AG10803 (cell line): ENCODE results near the gene PRELID2.
"Not testable (repeated sequence)": the region's sequence is repeated elsewhere in the genome, so short reads cannot be mapped to it uniquely, and the experiment has no call there.

Experiments
- DNase-seq: peaks from one replicate; pipeline ENCODE4 v3.0.0; 2010; ENCODE audit warnings: low read depth
- H3K4me3 ChIP-seq: 2 replicates; pipeline ENCODE4 v1.5.1; 2011; ENCODE audit warnings: mild to moderate bottlenecking, low read length, control low read depth
- TF ChIP-seq, protein P1 (sequence below): conservative IDR thresholded peaks from 2 replicates; pipeline ENCODE4 v1.5.1; 2011; ENCODE audit warnings: mild to moderate bottlenecking, low read length, control low read depth, inconsistent platforms

The PRELID2 gene

DNA sequence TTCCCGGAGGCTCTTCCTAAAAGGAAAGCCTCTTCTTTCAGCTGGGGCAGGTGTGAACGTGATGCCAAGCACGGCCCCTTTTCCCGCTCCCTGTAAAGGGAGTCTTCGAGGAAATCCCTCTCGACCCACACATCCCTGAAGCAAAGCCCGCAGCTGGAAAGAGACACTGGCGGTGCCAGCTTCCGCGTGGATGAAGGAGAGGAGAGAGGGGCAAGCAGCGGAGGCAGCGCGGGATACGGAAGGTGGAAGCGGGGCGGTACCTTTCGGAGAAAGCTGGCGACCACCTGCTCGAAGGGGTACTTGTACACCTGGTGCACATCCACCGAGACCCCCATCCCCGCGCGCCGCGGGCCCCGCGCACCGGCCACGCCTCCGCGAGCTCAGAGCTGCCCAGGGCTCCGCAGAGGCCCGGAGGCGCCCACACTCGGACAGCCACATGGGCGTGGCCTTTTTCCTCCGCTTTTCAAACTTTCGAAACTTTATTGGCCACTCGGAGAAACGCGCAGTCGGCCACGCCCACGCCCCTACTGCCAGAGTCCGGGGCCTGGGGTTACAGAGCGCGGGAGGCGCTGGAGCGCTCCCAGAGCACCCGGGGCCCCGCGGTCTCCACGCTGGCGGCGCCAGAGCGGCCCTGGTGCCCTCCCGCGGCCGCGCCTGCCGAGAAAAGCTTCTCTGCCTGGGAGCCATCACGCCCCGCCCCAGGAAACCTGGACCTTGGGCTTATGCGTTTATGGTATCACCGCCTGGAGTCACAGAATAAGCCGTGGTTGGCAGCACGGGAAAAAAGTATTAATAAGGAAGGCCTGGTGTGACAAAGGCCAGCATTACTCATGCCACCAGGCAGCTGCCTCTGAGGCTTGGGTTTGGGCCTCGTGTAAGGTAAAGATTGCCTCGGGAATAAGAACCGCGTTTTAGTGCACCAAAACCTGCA, at the start of gene PRELID2:
Gene PRELID2 (minus strand): TSS at position 426 of the 931 bp plus-strand sequence. CDS start 91 bp downstream, at position 335.
- H3K4me3 ChIP-seq, result peak within 1 kb of the TSS; percentile 77
- peak; percentile 81 for DNase-seq
- TF ChIP-seq, protein P1, sequence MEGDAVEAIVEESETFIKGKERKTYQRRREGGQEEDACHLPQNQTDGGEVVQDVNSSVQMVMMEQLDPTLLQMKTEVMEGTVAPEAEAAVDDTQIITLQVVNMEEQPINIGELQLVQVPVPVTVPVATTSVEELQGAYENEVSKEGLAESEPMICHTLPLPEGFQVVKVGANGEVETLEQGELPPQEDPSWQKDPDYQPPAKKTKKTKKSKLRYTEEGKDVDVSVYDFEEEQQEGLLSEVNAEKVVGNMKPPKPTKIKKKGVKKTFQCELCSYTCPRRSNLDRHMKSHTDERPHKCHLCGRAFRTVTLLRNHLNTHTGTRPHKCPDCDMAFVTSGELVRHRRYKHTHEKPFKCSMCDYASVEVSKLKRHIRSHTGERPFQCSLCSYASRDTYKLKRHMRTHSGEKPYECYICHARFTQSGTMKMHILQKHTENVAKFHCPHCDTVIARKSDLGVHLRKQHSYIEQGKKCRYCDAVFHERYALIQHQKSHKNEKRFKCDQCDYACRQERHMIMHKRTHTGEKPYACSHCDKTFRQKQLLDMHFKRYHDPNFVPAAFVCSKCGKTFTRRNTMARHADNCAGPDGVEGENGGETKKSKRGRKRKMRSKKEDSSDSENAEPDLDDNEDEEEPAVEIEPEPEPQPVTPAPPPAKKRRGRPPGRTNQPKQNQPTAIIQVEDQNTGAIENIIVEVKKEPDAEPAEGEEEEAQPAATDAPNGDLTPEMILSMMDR, result no peak

DNA sequence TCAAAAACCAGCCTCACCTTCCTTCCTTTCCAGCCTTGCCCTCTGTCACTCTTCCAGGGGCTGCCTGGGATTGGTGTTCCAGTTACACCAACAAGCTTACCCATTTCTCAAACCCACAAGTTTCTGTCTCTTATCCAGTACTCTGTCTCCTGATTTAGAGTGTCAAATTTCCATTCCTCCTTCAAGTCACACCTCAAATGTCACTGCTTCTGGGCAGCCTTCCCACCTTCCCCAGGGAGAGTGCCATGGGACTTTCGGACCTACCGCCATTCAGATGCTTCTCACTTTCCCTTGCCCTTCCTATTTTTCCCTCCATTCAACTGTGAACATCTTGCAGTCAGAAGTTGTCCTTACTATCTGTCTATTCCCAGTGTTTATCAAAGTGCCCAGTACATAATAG, 39.6 kb upstream of the PRELID2 start:
- H3K4me3 ChIP-seq, result no peak overlapping the region
- TF ChIP-seq, protein P1, result no peak
- DNase-seq, result no peak

DNA sequence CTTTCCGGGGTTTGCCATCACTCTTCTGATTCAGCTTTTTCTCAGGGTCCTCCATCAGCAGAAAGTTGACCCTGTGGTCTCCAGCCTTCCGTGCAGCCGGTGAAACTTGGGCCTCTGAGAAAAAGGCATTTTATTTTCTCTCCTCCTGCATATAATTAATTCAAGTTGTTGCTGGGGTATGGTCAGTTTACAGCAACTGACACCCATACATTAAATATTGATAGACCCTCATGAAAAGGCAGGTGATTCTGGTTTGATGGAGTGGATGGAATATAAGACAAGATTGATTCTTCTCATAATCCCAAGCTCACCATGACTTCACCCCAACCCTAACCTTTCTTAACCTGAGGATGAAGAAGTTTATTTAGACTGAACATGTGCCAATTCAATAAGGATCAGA, 37.8 kb upstream of the PRELID2 start, which contains the start of gene GRXCR2:
Gene GRXCR2 (minus strand): TSS at position 101 of the 400 bp plus-strand sequence. CDS start 46 bp downstream, at position 55.
- no peak within 1 kb of the TSS for H3K4me3 ChIP-seq
- TF ChIP-seq, protein P1, result no peak
- DNase-seq, result no peak

DNA sequence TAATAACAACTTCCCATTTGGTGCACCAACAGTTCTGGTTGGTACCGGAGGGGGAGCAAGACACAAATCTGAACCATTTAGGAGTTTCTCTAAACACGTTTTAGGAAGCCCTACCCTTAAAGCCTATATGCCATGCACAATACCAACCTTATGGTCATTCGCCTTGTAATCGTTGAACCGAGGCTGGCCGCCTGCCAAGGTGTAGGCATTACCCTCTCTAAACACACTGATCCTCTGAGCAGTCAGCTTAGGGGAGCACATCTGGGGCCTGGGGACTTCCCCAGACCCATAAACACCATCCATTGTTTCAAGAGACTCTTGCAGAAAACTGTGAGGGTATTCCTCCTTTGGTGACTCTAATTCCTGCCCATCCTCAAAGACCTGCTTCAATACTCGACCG, 37.3 kb upstream of the PRELID2 start:
- H3K4me3 ChIP-seq, result no peak overlapping the region
- DNase-seq, result no peak
- TF ChIP-seq, protein P1, result no peak

DNA sequence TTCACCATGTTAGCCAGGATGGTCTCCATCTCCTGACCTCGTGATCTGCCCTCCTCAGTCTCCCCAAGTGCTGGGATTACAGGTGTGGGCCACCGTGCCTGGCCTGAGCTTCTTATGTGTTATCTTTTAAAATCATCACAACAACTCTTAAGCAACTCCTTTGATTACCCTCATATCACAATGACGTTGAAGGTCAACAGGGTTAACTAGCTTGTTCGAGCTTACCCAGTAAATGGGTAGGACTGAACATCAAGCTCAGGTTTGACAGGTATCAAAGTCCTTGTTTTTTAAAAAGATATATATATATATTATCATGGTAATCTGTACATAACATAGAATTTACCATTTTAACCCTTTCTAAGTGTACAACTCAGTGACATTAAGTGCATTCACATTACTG, 34.6 kb upstream of the PRELID2 start:
- TF ChIP-seq, protein P1, result no peak
- DNase-seq, result no peak
- H3K4me3 ChIP-seq, result no peak overlapping the region

DNA sequence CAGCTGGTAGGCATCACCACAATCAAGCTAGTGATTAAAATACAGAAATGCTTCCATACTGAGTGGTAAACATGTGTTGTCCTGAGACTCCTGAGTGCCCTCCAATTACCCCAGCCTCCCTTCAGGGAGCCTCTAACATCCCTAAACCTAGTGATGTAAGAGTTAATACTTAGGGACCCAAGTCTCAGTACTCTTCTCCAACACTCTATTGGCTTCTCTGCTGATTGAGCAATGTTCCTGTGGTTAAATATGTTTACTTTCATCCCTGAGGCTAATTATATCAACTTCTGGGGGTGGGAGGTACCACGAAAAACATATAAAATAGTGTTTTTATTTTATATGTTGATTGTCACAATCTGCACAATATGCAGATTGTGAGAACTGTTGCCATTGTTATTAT, 32.7 kb upstream of the PRELID2 start:
- DNase-seq, result no peak
- no peak overlapping the region for H3K4me3 ChIP-seq

DNA sequence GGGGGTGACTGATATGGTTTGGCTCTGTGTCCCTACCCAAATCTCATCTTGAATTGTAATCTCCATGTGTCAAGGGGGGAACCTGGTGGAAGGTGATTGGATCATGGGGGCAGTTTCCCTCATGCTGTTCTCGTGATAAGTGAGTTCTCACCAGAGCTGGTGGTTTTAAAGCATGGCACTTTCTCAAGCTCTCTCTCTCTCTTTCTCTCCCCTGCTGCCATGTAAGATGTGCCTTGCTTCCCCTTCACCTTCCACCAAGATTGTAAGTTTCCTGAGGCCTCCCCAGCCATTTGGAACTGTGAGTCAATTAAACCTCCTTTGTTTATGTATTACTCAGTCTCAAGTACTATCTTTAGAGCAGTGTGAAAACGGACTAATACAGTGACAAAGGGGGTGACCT, 29.3 kb upstream of the PRELID2 start:
- not testable (repeated sequence) for DNase-seq

More for the DNA sequence above, 32.7 kb upstream of the PRELID2 start:
- TF ChIP-seq, protein P1, result no peak

More for the DNA sequence above, 29.3 kb upstream of the PRELID2 start:
- H3K4me3 ChIP-seq, result not testable (repeated sequence)
